GM18868 (cell line): Measurements from ENCODE around the gene AP3D1.

Experiments used
- ATAC-seq: cut with Tn5 transposase; IDR thresholded peaks from one replicate; pipeline ENCODE4 v1.9.1; 2021; ENCODE audit warnings: mild to moderate bottlenecking, moderate library complexity; ENCODE audit not compliant: unreplicated experiment

AP3D1 gene

DNA sequence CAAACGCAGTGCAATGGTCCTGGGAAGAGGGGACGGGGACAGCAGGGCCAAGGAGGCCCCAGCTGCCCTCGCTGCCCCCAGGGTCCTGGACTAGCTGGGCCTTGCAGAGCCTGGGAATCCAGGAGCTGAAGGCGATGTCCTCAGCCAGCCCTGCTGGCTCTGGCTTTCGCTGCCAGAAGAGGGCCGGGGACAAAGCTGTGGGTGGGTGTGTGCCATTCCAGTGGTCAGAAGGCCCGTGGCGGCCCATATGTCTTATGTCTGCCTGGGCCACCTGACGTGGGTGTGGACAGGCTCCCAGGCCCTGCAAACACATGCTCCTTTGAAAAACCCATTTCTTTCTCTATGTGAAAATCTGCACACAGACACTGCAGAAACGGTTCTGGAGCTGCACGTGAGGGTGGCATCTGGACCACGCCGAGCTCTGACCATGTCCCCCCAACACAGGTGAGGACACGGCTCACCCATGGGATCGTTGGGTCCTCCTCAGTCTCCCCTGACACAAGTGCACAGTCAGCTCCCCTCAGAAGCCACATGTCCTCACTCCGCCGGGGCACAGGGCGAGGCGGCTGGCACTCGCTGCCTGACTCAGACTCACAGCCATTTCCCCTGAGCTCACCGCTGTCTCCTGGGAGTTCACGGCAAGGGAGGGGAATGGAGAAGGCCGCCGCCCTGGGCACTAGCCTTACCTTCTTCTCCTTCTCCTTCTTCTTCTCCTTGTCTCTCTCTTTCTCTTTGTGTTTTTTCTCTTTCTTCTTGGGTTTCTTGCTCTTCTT, 37.7 kb downstream of the AP3D1 start:
- no peak for ATAC-seq

DNA sequence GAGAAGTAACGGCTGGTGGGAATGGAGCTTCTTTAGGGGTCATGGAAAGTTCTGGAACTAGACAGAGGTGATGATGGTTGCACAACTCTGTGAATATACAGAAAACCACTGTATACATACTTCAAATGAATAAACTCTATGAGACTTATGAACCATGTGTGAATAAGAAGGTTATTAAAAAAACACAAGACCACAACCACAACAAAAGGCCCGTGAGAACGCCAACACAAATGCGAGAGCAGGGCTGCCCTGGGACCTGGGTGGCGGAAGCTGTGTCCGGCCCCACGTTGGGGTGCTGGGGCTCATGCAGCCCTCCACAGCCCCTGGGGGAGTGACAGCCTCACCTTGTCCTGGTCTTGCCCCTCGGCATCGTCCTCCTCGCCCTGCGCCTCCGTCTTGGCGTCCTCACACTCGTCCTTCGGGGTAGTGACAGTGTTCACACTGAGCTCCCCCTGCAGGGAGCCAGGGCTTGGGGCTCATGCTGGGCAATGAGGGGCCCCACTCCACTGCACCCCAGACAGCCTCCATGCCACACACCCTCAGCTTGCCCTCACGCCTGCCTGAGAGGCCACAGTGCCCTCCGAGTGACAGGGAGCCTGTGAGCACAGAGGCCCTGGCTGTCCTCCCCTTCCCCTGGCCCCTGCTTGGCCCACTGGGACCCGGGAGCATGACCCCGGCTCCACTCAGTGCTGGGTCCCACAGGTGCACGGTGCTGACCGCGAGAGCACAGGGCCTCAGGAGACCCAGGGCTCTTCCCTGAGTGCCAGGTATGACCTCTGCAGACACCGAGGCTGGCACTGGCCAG, 38.6 kb downstream of the AP3D1 start:
- ATAC-seq = no peak

DNA sequence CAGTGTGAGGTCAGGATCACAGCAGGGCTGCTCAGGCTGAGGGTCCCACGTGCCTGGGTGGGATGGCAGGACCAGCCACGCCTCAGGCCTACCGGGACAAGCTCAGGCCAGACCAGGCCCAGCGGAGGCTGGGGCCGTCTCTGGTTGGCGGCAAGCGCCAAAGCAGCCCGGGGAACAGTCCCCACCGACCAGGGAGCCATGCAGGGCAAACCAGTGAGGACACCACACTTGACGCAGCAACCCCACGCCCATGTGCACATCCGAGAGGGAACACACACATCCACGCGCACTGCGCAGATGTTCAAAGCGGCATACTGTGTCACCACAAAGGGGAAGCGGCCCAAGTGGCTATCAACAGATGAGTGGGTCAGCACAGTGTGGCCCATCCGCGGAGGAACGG, 39.5 kb downstream of the AP3D1 start:
- no peak for ATAC-seq

DNA sequence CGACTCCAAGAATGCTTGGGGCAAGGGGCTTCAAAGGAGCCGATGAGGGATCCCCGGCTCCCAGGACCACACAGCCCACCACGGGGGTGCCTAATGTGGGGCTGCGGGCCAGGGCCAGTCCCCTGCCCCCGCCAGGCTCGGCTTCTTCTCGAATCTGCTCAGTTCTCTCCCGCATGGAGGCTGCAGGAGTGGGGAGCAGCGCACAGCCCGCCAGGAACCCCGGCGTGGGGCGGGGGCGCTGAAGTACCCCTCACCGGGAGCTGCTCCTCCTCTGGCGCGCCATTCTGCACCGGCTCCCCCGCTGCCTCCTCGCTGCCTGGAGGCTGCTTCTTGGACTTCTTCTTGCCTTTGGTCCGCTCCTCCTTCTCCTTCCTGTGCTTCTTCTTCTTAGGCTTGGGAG, 39.9 kb downstream of the AP3D1 start:
- ATAC-seq = no peak

DNA sequence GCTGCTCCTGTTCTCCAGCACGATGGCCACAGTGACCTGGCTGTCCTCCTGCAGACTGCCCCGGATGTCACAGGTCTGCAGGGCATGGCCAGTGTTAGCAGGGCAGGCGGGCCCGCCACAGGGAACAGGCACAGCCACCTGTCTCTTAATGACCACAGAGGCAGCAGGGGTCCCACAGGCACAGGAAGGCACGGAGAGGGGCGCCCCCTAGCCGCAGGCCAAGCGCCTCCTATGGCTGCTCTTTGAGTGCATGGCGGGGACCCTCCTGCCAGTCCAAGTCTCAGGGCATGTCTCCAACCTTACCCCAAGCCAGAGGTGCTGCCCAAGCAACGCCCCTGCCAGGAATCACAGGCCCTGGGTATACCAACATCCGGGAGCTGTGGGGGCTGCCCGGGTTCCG, 40.5 kb downstream of the AP3D1 start:
- ATAC-seq = no peak

DNA sequence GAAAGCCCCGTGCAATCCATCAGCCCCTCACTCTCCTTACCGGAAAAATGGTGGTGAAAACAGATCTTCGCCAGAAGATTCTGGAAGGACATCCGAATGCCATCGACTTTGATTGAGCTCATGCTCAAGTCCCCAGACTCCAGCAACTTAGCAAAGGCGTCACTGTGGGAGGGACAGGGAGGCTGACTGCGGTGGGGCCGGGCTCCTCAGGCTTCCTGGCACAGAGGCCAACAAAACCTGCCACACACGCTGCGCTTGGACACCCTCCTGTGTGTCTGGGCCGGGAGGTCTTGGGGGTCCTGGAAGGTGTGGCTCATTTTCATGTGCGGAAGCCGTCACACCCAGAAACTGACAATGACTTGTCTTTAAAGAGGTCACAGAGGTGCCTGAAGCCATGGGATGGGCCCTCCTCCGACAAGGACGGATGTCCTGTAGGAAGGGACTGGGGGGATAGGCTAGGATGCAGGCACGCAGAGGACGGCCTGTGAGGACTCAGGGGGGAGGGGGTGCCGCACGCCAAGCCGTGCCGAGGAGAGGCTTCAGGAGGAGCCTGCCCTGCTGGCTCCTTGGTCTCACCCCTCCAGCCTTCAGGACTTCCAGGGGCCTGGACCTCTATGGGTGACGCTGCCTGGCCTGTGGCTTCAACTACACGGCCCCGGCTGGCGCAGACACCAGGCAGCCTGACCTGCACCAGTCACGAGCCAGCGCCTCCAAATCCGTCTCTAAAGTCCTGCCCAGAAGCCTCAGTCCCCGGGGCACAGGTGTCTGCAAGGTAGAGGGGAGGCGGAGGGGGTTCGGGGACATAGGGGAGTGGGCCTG, 42.1 kb downstream of the AP3D1 start:
- ATAC-seq = no peak

DNA sequence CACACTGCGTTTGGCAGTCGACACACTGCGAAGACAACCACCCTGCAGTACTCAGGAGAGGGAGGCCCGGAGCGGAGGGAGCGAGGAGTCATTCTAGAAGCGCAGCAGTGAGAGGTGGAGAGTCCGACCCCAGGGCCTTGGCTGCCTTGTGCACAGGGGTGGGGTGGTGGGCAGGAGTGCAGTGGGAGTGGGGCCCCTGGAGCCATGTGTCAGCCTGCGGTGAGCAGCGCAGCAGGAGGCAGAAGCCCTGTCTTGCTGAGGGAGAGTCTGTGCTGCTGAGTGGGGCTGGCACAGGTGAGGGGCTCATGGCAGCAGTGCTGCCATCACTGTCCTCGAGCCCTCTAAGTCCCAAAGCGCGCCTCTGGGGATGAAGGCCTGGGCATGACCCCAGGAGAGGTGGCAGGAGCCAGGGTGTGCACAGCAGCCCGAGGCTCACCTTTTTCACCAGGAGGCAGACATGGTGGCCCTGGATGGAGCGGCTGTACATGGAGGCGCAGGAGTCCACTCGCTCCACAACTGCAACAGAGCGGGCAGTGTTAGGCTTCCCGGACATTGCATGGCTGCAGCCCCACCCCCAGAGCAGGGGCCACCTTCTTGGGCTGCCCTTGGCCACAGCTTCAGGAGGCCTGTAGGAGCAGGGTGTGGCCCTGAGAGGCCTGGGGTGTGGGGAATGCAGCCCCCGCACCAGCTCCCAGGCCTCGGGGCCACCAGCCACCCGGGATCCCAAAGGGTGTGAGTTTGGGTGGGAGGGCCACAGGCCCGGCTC, 42.9 kb downstream of the AP3D1 start:
- ATAC-seq = no peak

DNA sequence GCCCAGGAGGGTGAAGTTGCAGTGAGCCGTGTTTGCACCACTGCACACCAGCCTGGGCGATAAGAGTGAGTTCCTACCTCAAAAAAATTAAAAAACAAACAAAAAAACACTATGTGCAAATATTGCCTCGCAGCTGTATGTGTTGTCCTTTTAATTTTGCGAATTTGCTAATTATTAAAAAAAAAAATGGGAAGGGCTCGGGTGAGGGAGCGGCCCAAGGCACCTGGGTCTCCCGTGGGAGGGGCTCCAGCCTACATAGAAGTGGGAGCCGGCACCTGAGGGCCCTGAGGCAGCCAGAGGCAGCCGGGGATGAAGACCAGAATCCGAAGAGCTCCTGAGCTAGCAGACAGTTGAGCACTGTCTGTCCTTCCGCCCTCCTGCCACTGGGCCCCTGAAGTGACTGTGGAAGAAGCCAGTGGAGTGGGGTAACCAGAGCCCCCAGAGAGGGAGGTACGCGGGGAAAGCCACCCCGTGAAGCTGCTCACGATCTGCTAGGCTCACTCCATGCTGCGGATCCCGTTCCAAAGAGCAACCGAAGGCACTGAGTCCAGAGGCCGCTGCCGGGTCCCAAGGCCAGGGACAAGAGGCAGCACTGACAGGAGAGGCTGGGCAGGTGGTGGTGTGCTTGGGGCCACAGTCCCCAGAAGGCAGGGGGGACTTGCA, 48.2 kb downstream of the AP3D1 start:
- no peak for ATAC-seq

DNA sequence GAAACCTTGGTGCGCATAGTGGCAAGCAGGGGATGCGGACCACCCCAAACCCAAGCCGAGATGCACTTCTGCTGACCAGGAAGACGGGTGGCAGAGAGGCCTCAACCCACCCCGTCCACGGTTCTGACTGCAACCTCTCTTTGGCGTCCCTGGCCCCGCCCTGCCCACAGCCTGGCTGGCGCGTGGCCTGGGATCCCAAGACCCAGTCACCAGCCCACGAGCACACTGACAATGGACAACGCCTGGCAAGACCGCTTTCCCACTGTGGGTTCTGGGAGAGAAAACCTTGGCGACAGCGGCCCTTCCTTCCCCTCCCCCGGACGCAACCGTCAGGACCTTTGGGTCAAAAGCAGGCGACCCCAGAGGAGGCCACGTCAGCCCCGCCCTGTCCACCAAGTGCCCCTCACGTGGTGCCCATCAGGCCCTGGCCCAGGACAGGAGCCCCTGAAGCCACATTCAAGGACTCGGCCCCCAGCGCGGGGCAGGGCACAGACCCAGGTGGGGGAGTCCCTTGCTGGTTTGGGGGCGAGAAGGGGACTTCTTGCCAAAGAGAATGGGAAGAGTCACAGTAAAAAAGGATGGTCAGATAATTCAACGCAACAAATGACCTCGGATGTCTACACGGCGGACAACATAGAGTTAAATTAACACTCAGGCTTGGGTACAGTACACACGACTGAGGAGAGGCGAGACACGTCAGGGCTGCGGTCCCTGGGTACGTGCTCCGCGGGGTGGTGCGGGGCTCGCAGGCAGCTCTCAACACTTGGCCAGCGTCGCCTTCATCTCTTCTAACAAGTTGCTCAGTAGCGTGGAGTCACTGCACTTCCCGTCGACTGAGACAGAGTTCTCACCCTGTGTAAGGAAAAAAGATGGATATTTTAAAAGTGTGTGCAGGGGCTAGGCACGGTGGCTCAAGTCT, 49.7 kb downstream of the AP3D1 start:
- ATAC-seq = no peak

DNA sequence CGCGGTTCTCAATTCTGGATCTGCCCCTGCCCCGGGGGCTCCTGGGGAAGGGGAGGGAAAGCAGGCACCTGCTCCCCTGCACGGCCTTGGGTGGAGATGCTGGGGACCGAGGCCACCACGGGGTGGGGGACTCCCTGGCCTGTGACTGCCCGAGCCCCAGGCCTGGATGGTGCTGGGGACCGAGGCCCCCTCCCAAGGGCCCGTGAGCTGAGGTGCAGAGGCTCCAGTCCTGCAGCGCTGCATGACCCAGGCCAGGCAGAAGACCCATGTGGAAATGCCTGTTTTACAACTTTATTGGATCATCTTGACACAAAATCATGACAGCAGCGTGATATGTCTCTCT, 50.7 kb downstream of the AP3D1 start:
- ATAC-seq = no peak

DNA sequence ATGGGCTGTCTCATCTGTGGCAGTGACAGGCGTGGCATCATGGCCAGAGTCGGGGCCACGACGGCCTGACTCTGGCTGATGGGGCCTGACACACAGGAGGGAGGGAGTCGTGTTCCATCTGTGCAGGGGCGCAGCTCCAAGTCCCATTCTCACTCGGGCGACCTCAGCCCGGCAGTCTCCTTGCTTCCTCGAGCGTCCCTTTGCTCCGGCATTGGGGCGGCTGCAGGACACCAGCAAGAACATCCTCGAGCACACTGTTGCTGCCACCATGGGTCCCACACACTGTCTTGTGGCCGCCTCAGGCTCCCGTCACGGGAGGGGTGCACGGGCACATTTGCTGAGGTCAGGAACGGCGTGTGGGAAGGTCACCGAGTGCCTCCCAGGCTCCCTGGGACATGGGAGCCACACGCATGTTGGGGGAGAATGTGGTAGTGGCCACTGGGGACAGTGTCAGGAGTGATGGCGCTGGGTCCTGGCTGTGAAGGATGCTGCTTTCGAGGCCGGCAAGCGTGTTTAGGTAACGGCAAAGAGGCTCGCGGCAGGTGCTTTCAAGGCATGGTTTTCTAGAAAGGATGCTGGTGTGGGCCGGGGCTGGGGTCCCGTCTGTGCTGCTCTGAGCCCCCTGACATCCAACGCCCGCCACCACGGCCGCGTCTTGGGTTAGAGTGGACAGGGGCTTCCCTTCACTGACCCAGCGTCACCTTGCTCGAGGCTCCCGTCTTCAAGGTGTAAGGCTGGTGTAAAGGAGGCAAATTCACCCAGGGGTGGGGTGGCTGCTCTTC, 51.2 kb downstream of the AP3D1 start:
- no peak for ATAC-seq

DNA sequence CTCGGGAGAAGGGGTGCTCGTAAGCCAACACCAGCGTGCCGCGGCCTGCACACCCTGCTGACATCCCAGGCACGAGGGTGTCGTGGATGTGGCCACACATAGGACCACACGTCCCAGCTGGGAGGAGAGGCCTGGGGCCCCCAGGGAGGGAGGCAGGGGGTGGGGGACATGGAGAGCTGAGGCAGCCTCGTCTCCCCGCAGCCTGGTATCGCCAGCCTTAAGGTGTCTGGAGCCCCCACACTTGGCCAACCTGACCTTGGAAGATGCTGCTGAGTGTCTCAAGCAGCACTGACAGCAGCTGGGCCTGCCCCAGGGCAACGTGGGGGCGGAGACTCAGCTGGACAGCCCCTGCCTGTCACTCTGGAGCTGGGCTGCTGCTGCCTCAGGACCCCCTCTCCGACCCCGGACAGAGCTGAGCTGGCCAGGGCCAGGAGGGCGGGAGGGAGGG, 52.3 kb downstream of the AP3D1 start:
- no peak for ATAC-seq

DNA sequence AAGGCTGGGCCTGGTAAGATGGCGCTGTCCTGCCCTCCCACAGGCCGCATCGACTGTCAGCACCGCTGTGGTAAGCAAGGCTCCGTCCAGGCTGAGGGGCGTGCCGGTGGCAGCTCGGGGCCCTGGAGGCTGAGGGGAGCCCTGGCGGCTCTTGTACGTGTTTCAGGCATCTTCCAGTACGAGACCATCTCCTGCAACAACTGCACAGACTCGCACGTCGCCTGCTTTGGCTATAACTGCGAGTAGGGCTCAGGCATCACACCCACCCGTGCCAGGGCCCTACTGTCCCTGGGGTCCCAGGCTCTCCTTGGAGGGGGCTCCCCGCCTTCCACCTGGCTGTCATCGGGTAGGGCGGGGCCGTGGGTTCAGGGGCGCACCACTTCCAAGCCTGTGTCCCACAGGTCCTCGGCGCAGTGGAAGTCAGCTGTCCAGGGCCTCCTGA, 53.5 kb downstream of the AP3D1 start:
- ATAC-seq = no peak

DNA sequence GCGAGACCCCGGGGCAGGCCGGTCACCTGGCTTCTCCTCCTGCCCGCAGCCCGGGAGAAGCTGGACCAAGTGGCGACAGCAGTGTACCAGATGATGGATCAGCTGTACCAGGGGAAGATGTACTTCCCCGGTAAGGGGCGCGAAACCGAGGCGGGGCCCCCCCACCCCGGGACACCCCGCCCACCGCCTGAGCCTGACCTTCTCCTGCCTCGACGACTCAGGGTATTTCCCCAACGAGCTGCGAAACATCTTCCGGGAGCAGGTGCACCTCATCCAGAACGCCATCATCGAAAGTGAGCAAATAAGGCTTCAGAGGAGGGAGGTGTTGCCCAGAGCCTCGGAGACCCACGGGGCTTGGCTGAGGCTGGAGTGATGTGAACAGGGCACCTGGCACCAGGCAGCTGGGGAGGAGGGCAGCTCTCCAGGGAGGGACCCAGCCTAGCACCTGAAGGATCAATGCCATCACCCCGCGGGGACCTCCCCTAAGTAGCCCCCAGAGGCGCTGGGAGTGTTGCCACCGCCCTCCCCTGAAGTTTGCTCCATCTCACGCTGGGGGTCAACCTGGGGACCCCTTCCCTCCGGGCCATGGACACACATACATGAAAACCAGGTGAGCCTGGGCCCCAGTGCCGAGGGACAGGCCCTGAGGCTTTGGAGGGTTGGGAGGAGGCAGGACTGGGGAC, 54.0 kb downstream of the AP3D1 start:
- no peak for ATAC-seq

DNA sequence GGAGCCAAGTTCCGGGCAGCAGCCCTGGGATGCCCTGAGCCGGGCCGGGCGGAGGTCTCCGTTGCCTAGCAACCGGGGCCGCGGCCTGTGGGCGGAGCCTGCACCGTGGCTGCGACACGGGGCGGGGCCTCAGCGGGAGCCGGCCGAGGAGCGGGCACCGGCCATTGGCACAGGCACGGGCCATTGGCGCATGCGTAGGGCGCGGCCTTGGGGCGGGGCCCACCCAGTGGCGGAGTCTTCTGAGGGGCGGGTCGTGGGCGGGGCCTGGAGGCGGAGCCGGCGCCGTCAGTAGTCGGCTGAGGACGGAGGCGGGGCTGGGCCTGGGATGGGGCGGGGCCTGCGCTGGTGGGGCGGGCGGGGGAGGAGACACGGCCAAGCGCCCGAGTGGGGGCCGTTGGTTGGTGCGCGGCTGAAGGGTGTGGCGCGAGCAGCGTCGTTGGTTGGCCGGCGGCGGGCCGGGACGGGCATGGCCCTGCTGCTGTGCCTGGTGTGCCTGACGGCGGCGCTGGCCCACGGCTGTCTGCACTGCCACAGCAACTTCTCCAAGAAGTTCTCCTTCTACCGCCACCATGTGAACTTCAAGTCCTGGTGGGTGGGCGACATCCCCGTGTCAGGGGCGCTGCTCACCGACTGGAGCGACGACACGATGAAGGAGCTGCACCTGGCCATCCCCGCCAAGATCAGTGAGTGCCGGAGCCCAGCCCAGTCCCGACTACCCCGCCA, 54.7 kb downstream of the AP3D1 start, which contains the start of gene IZUMO4:
Gene IZUMO4, plus strand, starts transcription at position 436 of the 723 bp plus-strand sequence. Its CDS starts 31 bp downstream, at position 467.
- peak; percentile 68 for ATAC-seq

DNA sequence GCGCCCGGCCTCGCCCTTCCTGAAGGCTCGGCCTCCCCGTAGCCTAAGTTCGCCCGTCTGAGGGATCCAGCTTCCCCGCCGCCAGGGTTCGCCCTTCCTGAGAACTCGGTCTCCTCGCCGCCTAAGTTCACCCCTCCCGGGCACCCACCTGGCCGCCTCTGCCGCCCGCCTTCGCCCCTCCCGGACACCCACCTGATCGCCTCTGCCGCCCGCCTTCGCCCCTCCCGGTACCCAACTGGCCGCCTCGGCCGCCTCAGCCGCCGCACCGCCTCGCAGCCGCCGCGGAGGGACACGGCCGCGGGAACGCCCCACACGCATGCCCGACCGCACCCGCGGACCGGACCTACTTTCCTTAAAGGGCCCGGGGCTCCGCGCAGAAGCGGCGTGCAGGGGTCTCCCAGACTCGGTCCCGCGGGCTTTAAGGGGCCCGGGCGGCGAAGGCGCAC, 55.3 kb downstream of the AP3D1 start, which contains the start of gene MOB3A:
Gene MOB3A, minus strand, starts transcription at position 293 of the 446 bp plus-strand sequence. CDS start 17,766 bp downstream, outside the sequence.
- peak; percentile 31 for ATAC-seq
